ENCODE measurements around the gene CIROP. TPM values are rescaled to one million over a fixed set of nuclear protein-coding genes. Genes with fewer than 3 reads are reported as not detected.

Gene CIROP
- total and polyA plus RNA-seq, 9 of the 15 experiments (the other 6 are each of a cell fraction or from before 2014, with no cell fraction given), result not detected

DNA sequence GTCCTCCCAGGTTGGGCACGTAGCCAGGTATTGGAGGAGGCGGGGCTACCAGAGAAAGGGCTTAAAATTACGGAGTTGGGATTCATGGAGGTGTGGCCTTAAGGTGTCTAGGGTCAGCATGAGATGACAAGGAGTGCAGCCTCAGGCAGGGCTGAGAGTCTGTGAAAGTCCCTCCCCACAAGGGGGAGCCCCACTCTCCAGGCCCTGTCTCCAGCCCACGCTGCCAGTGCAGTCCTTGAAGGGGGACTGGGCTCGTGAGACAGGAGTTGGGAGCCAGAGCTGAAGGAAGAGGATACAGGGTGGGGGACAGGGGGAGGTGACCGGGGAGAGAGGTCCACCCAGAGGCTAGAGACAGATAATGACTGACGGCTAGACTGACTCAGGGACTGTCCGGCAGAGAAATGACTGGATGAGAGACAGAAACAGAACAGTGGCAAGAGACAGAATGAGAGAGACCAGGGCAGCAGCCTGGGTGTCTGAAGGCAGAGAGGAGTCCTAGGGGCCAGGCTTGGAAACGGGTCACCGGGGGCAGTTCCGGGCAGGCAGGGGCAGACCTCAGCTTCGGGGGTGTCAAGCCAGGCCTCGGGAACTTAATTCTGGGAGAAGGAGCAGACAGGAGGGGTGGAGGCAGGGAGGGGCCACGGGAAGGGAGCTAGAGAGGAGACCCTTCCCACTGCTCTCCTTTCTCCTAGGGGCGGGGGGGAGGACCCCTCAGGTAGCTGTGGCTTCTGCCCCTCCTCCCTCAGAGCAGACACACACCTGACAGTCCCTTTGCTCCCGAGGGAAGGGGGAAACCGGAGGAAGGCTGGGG, 48.4 kb downstream of the CIROP start (continued):
- TF ChIP-seq, protein P1, sequence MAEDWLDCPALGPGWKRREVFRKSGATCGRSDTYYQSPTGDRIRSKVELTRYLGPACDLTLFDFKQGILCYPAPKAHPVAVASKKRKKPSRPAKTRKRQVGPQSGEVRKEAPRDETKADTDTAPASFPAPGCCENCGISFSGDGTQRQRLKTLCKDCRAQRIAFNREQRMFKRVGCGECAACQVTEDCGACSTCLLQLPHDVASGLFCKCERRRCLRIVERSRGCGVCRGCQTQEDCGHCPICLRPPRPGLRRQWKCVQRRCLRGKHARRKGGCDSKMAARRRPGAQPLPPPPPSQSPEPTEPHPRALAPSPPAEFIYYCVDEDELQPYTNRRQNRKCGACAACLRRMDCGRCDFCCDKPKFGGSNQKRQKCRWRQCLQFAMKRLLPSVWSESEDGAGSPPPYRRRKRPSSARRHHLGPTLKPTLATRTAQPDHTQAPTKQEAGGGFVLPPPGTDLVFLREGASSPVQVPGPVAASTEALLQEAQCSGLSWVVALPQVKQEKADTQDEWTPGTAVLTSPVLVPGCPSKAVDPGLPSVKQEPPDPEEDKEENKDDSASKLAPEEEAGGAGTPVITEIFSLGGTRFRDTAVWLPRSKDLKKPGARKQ (CRISPR knock-in tag; IDR thresholded peaks at IDR 0.05), result no peak
- 0 out of 2 replicates have a peak, but pooled peaks have one; percentile 54 for TF ChIP-seq SMARCA5 (IDR thresholded peaks at IDR 0.05)
- TF ChIP-seq, protein P2, sequence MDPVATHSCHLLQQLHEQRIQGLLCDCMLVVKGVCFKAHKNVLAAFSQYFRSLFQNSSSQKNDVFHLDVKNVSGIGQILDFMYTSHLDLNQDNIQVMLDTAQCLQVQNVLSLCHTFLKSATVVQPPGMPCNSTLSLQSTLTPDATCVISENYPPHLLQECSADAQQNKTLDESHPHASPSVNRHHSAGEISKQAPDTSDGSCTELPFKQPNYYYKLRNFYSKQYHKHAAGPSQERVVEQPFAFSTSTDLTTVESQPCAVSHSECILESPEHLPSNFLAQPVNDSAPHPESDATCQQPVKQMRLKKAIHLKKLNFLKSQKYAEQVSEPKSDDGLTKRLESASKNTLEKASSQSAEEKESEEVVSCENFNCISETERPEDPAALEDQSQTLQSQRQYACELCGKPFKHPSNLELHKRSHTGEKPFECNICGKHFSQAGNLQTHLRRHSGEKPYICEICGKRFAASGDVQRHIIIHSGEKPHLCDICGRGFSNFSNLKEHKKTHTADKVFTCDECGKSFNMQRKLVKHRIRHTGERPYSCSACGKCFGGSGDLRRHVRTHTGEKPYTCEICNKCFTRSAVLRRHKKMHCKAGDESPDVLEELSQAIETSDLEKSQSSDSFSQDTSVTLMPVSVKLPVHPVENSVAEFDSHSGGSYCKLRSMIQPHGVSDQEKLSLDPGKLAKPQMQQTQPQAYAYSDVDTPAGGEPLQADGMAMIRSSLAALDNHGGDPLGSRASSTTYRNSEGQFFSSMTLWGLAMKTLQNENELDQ (CRISPR knock-in tag; IDR thresholded peaks at IDR 0.05; ENCODE audit: borderline replicate concordance), result no peak
- TF ChIP-seq HDGF (IDR thresholded peaks at IDR 0.05), result 0 out of 2 replicates have a peak, but pooled peaks have one; percentile 22
- peak; percentile 55 for TF ChIP-seq ZFX (CRISPR knock-in tag; IDR thresholded peaks at IDR 0.05)
- 0 out of 2 replicates have a peak, but pooled peaks have one; percentile 5 for TF ChIP-seq CBFA2T2 (conservative IDR thresholded peaks at IDR 0.05)
- peak; percentile 80; the same call in 1 of the 2 replicates for TF ChIP-seq TARDBP (IDR thresholded peaks at IDR 0.05)
- no peak for TF ChIP-seq ZNF589 (CRISPR knock-in tag; IDR thresholded peaks at IDR 0.05; ENCODE audit: low read depth)
- peak; percentile 63; the same call in 1 of the 2 replicates for TF ChIP-seq MYNN (IDR thresholded peaks at IDR 0.05)
- TF ChIP-seq MYNN (CRISPR knock-in tag; IDR thresholded peaks at IDR 0.05), result no peak
- no peak for TF ChIP-seq FOXM1 (IDR thresholded peaks at IDR 0.05; ENCODE audit: low read depth)
- peak; percentile 45; the same call in 1 of the 2 replicates for TF ChIP-seq FOXM1 (CRISPR knock-in tag; IDR thresholded peaks at IDR 0.05; ENCODE audit: low read depth)
- TF ChIP-seq STAT5B (CRISPR knock-in tag; IDR thresholded peaks at IDR 0.05), result no peak
- TF ChIP-seq SMC3 (conservative IDR thresholded peaks at IDR 0.05; ENCODE audit: insufficient read depth, low read depth, low read length), result peak; percentile 83
- peak; percentile 65; the same call in 1 of the 2 replicates for TF ChIP-seq NBN (IDR thresholded peaks at IDR 0.05; ENCODE audit: low read depth)
- no peak for TF ChIP-seq CREB1 (IDR thresholded peaks at IDR 0.05)
- TF ChIP-seq CREB1 (CRISPR knock-in tag; IDR thresholded peaks at IDR 0.05), result 0 out of 2 replicates have a peak, but pooled peaks have one; percentile 20
- TF ChIP-seq MTA3 (IDR thresholded peaks at IDR 0.05; ENCODE audit: borderline replicate concordance), result peak; percentile 26; the same call in 1 of the 2 replicates
- TF ChIP-seq MTF1 (CRISPR knock-in tag; IDR thresholded peaks at IDR 0.05; ENCODE audit: borderline replicate concordance), result no peak
- TF ChIP-seq LARP7 (IDR thresholded peaks at IDR 0.05), result 0 out of 2 replicates have a peak, but pooled peaks have one; percentile 58
- TF ChIP-seq CTBP1 (IDR thresholded peaks at IDR 0.05; ENCODE audit: borderline replicate concordance), result peak; percentile 80
- TF ChIP-seq, protein P3, sequence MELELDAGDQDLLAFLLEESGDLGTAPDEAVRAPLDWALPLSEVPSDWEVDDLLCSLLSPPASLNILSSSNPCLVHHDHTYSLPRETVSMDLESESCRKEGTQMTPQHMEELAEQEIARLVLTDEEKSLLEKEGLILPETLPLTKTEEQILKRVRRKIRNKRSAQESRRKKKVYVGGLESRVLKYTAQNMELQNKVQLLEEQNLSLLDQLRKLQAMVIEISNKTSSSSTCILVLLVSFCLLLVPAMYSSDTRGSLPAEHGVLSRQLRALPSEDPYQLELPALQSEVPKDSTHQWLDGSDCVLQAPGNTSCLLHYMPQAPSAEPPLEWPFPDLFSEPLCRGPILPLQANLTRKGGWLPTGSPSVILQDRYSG (tag; conservative IDR thresholded peaks at IDR 0.05; ENCODE audit: low read depth), result no peak
- TF ChIP-seq POLR2G (IDR thresholded peaks at IDR 0.05; ENCODE audit: low read depth, low read length), result 0 out of 2 replicates have a peak, but pooled peaks have one; percentile 25
- no peak for TF ChIP-seq USF1 (CRISPR knock-in tag; IDR thresholded peaks at IDR 0.05)
- TF ChIP-seq LEF1 (IDR thresholded peaks at IDR 0.05), result 0 out of 2 replicates have a peak, but pooled peaks have one; percentile 30

Data from K562 (cell line).